GM10847 (cell line): ENCODE data around the gene TMEM242.

ENCODE experiments used
- POLR2A ChIP-seq: IDR thresholded peaks from 2 replicates; pipeline ENCODE4 v1.6.1; 2011; ENCODE audit not compliant: insufficient read length; ENCODE audit errors: extremely low read depth

The TMEM242 gene

DNA sequence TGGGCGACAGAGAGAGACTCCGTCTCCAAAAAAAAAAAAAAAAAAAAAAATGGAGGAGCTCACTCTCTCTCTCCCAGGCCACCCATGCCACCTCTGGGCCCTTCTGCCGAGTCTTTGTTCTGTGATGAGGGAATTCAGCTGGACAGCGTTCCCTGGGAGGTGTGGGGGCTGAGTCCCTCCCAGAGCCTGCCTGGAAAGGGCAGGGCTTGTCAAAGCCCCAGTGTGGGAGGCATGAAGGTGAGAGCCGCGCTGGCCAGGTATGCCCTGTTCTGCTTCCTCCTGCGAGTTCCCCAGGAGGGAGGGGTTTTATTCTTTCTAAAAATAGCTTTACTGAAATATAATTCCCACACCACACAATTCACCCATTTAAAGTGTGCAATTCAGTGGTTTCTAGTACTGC lies 69.6 kb downstream of the TMEM242 start:
- no peak for TF ChIP-seq POLR2A

DNA sequence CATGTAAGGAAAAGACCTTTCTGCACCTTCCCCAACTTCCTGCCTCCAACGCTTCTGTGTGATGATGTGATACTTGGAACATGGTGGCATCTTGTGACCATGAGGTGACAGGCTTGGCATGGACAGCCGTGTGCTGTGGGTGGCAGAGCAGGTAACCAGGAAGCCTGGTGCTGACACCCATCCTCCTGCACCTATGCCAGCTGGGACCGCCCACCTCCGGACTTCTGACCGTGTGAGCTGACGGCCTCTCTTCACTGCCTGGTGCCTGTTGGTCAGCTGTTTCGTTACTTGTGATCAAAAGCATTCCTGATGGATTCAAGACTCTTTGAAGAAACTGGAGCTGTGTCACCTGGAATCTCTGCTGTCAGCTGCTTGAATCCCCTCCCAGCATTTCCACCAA lies 70.3 kb downstream of the TMEM242 start:
- no peak for TF ChIP-seq POLR2A

DNA sequence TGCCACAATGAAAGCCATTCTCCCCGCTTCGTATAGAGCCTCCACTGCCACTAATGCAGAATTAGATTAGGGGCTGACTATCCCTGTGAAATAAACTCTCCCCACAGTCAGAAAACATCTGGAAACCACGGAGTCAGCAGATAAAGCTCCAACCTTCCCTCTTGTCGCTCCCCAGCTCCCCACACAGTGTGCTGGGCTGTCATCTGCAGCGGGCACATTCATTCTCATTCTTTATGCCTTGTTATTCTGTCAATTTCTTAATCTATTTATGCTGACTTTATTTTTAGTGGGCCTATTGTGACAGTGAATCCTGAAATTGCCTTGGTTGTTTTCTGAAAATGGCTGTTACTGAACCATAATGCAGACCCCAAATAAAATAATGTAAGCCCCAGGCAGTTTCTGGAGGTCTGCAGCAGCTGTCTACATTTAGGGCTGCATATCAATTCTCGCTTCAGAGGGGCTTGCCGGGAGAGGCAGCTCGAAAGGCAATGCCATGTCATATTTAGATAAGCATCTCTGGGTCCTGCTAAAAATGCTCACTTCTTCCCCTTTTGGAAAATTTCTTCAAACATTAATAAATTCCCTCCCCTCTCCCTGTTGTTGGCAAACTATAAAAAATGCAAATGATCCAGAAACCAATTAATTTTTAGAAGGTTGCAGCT lies 71.6 kb downstream of the TMEM242 start:
- TF ChIP-seq POLR2A, result no peak

DNA sequence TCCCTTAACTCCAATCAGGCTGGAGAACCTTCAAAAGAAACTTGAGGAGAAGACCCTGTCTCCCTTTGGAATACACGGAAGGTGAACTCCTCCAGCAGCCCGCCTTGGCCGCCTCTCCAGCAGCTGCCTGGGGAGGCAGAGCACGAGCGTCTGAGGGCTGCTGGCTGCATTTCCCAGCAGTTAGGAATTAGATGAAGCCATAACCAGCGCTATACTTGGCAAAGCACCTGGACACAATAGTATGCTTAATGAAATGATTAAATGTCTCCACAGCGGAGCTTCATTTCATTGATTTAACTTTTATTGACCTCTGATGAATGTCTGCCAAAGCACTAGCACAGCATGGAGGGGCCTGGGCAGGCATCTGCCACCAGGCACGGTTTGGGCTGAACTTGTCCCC lies 73.5 kb downstream of the TMEM242 start:
- TF ChIP-seq POLR2A, result no peak

DNA sequence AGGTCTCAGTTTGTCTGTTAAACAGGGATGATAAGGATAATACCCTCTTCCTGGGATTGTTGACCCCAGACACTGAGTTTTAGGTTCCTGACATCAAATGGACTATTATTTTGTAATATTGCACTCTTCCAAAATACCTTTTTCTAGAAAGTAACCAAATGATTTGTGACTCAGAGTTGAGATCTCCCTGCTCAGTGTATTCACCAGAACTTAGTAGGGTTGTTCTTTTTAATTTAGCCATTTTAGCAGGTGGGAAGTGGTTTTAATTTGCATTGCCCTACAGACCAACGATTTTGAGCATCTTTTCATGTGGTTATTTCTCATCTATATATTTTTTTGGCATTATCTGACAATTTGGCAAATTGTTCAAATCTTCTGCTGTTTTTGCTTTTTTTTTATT lies 75.1 kb downstream of the TMEM242 start:
- no peak for TF ChIP-seq POLR2A

DNA sequence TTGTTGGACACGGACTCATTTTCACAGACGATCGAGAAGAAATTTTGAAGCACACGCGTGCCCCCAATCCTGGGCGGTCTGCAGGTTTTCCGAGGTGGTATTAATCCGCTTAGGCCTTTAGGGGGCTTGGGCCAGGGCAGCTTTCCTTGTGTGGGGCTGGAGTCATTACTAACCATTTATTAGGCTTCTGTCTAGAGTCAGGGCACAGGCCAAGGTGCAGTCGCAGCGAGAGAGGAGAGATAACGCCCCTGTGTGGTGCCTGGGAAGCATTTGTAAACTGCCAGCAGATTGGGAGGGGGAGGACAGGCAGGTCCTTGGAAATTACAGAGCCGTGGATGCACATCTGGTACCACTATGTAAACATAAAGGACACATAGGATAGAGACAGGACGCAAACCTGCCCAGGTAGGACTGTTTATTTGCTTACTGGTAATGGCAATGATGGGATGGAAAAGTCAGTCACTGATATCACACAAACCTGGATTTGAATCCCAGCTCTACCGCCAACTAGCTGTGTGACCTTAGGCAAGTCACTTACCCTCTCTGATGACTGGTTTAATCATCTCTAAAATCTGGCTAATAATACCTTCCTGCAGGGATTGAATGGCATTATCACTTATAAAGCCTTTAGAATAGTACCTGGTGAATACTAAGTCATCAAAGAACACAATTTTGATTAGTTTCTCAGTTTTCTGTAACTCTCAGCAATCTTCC lies 76.4 kb downstream of the TMEM242 start:
- no peak for TF ChIP-seq POLR2A

DNA sequence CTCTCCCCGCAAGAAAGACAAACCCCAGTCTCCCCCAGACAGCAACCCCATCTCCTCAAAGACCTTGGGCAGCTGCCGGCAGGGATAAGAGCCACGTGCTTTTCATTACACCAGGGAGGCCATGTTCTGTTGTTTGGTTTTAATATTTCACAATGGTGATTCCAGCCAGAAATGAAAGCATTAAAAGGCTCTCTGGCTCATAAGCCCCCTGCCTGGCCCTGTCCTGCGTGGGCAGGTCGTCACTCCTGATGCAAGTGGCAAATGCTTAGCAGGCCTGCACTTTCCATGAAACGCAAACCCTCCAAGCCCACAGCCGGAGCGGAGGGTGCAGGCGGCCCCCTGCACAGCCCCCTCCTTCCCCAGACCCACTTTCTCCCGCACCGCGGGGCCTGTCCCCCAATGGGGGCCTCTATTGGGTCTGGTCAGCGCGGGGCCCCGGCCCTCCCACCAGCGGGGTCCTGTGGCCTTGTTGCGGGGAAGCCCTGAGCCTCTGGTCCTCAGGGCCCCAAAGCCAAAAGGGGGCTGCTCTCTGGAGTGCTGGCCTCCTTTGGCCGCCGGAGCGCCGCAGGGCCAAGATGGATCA lies 77.2 kb downstream of the TMEM242 start:
- TF ChIP-seq POLR2A, result no peak

DNA sequence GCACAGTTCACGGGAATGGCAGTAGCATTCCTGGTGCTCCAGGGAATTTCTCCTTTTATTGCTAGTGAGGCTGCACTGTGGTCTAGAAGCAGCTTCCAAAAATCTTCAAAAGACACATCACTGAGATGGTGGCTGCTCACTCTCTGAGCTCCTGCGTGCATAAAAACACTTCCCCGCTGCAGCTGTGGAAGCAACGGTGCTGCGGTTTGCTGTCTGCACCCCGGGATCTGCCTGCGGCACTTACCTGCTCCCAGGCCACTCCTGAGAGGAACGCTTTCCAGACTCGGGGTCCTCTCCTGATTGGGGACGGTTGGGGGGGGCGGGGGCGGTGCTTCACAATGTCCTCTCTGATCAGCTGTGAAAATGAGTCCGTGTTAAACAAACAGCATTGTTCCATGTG lies 77.9 kb downstream of the TMEM242 start:
- no peak for TF ChIP-seq POLR2A

DNA sequence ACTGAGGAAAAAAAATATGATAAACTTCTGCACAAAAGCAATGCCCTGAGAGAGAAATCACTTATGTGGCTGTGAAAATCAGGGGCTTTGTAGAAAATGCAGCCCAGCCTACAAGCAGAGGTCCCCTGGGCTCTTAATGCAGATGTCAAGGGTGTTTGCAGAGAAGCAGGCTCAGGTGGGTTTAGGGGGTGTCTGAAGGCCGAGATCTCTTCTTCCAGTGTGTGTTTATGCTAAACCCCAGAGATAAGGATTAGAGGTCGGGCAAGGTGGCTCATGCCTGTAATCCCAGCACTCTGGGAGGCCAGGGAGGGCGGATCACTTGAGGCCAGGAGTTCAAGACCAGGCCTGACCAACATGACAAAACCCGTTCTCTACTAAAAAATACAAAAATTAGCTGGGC lies 78.5 kb downstream of the TMEM242 start:
- TF ChIP-seq POLR2A, result no peak

DNA sequence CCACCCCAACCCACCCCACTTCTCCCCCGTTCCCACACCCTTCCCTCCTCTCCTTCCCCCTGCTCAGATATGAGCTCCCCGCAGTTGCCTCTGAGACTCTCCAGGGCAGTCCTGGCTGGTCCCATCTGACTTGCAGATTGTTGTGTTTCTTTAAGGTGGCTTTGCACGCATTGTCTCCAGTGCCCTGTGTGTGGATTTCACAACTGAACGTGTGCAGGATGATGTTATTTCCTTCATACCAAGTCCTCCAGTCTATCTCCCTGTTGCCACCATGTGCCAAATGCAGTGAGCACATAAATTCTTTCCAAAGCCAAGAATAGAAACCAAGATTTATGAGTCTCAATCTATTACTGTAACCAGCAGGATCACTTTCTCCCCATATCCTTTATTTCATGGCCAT lies 79.1 kb downstream of the TMEM242 start:
- no peak for TF ChIP-seq POLR2A

DNA sequence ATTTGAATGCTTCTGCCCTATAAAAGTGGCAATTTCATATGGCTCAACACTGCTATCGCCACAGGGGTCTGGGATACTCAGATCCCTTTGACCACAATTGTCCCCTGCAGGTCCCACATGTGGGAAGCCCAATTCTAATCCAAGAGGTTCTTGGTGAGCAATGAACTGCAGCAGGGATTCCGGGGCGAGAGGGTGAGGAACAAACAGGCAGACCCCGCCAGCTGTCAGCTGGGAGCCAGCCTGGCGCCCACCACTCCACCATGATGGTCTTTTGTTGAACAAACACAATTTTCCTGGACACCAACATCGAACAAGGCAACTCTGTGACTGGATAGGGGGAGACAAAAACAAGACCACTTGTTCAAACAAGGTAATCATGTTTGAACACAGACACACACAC lies 80.5 kb downstream of the TMEM242 start:
- no peak for TF ChIP-seq POLR2A

DNA sequence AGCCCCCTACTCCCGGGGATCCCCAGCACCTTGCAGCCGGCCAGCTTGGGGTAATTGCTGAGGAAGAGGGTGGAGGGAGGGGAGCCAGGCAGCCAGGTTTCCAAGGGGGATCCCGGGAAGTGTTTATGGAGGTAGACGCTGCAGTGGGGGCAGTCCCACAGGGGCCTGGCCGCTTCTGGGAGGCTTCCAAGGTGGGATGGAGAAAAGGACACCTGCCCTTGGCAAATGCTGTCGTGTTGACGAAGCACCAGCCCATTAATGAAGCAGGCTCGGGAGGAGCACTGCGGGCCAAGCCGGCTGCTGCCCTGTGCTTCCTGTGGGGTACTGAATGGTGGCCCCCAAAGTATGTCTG lies 82.4 kb downstream of the TMEM242 start:
- no peak for TF ChIP-seq POLR2A

DNA sequence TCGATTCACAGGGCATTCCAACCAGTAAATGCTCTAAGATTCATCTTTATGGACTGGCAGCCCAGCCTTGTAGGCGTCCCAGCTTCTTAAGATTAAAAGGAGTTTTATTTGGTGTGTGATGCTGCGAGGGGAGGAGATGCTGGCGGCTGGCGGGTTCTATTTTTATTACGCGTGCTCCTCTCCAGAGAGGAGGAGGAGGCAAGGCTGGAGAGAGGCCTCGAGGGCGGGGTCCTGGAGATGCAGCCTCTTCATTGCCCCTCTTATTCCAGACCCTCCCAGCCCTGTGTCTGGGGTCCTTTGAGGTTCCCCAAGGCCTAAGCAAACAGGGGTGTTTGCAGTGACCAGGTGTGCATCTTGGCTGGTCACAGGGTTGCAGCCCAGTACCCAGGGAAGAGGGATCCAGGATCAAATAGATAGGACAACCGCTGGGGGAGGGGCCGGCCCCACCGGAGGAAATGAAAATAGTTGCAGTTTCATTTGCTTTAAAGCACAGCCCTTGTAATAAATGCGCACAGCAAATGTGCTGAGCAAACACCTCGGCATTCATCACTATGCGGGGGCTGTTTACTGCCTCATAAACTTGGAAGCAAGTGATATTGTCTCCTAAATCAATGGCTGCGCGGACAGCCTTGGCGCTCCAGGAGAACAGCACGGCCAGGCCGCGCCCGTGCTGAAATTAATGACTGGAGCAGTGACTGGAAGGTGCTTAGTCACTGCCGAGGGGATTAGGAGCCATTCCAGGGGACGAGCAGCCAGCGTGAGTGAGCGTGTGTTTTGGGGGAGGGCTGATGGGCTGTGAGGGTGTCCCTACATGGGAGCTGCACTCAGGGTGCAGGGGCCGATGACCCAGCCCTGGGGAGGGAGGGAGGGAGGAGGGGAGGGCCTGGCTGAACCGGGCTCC lies 83.0 kb downstream of the TMEM242 start:
- no peak for TF ChIP-seq POLR2A

DNA sequence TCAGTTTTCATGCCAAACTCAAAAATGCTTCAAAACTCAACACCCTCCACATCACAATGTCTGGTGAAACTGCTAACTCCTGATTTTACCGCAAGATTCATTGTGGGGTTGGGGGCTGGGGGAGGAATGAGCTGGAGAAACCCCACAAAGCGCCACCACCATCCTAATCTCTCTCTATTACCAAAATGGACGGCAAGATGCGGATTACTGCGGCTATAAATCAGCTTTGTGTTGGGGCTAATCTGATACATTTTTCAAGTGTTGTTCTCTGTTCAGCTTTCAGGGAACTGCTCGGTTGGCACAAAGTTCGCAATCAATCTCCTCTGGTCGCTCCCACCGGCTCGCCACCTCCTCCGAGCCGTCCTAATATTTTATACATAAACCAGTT lies 83.7 kb downstream of the TMEM242 start:
- no peak for TF ChIP-seq POLR2A
